Measurements from ENCODE around the gene KLHL24.

DNA sequence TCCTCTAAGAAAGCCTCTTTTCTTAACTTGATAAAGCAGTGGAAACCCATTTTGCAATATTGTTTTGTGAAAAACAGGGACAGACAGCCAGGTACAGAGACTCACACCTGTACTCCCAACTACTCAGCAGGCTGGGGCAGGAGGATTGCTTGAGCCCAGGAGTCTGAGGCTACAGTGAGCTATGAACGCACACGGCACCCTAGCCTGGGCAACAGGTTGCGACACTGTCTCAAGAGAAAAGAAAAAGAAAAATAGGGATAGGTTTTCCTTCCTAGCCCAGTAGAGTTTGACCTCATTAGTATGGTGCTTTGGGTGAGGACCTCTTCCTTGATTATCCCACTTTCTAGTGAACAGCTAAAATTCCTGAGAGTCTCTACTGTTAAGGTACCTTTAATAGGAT, 44.6 kb downstream of the KLHL24 start:
- no peak for TF ChIP-seq POLR2A (IDR thresholded peaks at IDR 0.05)
- TF ChIP-seq, protein P1, sequence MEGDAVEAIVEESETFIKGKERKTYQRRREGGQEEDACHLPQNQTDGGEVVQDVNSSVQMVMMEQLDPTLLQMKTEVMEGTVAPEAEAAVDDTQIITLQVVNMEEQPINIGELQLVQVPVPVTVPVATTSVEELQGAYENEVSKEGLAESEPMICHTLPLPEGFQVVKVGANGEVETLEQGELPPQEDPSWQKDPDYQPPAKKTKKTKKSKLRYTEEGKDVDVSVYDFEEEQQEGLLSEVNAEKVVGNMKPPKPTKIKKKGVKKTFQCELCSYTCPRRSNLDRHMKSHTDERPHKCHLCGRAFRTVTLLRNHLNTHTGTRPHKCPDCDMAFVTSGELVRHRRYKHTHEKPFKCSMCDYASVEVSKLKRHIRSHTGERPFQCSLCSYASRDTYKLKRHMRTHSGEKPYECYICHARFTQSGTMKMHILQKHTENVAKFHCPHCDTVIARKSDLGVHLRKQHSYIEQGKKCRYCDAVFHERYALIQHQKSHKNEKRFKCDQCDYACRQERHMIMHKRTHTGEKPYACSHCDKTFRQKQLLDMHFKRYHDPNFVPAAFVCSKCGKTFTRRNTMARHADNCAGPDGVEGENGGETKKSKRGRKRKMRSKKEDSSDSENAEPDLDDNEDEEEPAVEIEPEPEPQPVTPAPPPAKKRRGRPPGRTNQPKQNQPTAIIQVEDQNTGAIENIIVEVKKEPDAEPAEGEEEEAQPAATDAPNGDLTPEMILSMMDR (IDR thresholded peaks at IDR 0.05) = no peak
